GM12864 (cell line): Measurements from ENCODE around the gene MPIG6B.

ENCODE experiments used
- DNase-seq: peaks from one replicate; pipeline ENCODE4 v3.0.0-alpha.2; 2011; ENCODE audit warnings: low read depth
- H3K4me3 ChIP-seq: 2 replicates; pipeline ENCODE4 v1.5.1; 2011; ENCODE audit warnings: mild to moderate bottlenecking, low read depth, low read length, control low read depth
- CTCF ChIP-seq: IDR thresholded peaks from 2 replicates; pipeline ENCODE4 v1.5.1; 2011; ENCODE audit warnings: low read depth, mild to moderate bottlenecking, moderate library complexity, low read length, control low read depth, inconsistent platforms; ENCODE audit errors: missing control alignments

The MPIG6B gene

GRCh38 chr6:31750411-31751022 lies 27.3 kb downstream of the MPIG6B start:
- DNase-seq: no peak
- no peak for TF ChIP-seq CTCF
- H3K4me3 ChIP-seq: no peak overlapping the region

- DNase-seq: no peak
- no peak for TF ChIP-seq CTCF
- no peak overlapping the region for H3K4me3 ChIP-seq
Observed at GRCh38 chr6:31752739-31753319, 29.7 kb downstream of the MPIG6B start.

GRCh38 chr6:31758281-31758680 lies 35.1 kb downstream of the MPIG6B start:
- TF ChIP-seq CTCF: no peak

GRCh38 chr6:31760790-31761189 lies 37.6 kb downstream of the MPIG6B start:
- no peak overlapping the region for H3K4me3 ChIP-seq
- no peak for DNase-seq
- TF ChIP-seq CTCF: no peak

More at GRCh38 chr6:31758281-31758680, 35.1 kb downstream of the MPIG6B start:
- no peak for DNase-seq
- H3K4me3 ChIP-seq: no peak overlapping the region

- DNase-seq: no peak
- TF ChIP-seq CTCF: no peak
- H3K4me3 ChIP-seq: no peak overlapping the region
Observed at GRCh38 chr6:31761343-31761742, 38.2 kb downstream of the MPIG6B start.

- TF ChIP-seq CTCF: no peak
- DNase-seq: no peak
Observed at GRCh38 chr6:31762356-31762755, 39.2 kb downstream of the MPIG6B start, which contains the start of gene SAPCD1. Gene SAPCD1 (plus strand): TSS chr6:31762656. CDS start chr6:31763055, 399 bp downstream.

More at GRCh38 chr6:31762356-31762755, 39.2 kb downstream of the MPIG6B start, which contains the start of gene SAPCD1:
- no peak within 1 kb of the TSS for H3K4me3 ChIP-seq
